Measurements from ENCODE around the gene MYNN. TPM values are rescaled to one million over a fixed set of nuclear protein-coding genes. Genes with fewer than 3 reads are reported as not detected.

Gene MYNN
- total and polyA plus RNA-seq, 9 of the 15 experiments (the other 6 are each of a cell fraction or from before 2014, with no cell fraction given) = 10.4 to 35.7 (median 21.3) TPM

GRCh38 chr3:169813278-169813677, 40.1 kb downstream of the MYNN start:
- ChIA-PET CTCF (ENCODE audit: low intra/inter-chr PET ratio) (no interaction called here), POLR2A (no interaction called here)
- Histone ChIP-seq H2AFZ (ENCODE audit: low read depth, low read length) (no peak overlapping the region), H3K4me3 (no peak overlapping the region), H3K79me2 (ENCODE audit: control insufficient read depth, insufficient read depth, low read length) (no peaks in the 10 kb centered on the region), H3K4me2 (ENCODE audit: insufficient read depth, low read length) (no peak overlapping the region), H3K36me3 (ENCODE audit: control insufficient read depth, insufficient read depth, low read length) (no peaks in the 10 kb centered on the region), H4K20me1 (replicated peaks; ENCODE audit: control insufficient read depth, insufficient read depth, low read length) (no peaks in the 10 kb centered on the region), H3K27ac (ENCODE audit: extremely low read depth, low read depth, low read length) (no peak overlapping the region), H3K9me3 (replicated peaks; ENCODE audit: control insufficient read depth, insufficient read depth, low read depth, low read length) (peaks cover 3% of the 10 kb centered on the region), H3K9ac (ENCODE audit: insufficient read depth in 1 of 2, low read depth in 2 of 2, low read length in 2 of 2) (no peak overlapping the region), H3K27me3 (ENCODE audit: control insufficient read depth in 2 of 2, insufficient read depth in 2 of 2, low read length in 2 of 2) (peaks cover 0 to 4% of the 10 kb centered on the region in 2 experiments; a peak in 1 of 5 replicates), H3K4me1 (replicated peaks in 1 of 2; ENCODE audit: control insufficient read depth in 2 of 2, insufficient read depth in 2 of 2, low read length in 2 of 2) (no peaks in the 10 kb centered on the region; a peak in 1 of 5 replicates), H3K9me1 (ENCODE audit: control insufficient read depth, insufficient read depth, low read length) (no peaks in the 10 kb centered on the region)
- no TSS peak for BruUV-seq (replicated peaks)
- ATAC-seq (no peak), FAIRE-seq (no peak), DNase-seq (ENCODE audit: extremely low read depth in 1 of 4, low spot score in 3 of 4) (no peak)
- in situ Hi-C loops (cut with MboI) = no loop called here
- TF ChIP-seq TEAD1 (CRISPR knock-in tag; IDR thresholded peaks at IDR 0.05) = no peak
- no peak for TF ChIP-seq L3MBTL2 (IDR thresholded peaks at IDR 0.05)
- TF ChIP-seq ZNF311 (CRISPR knock-in tag; IDR thresholded peaks at IDR 0.05) = no peak
- intact Hi-C loops (cut with micrococcal nuclease) = no loop called here
- 61% methylated on average over 8 of the region's 8 CpGs for WGBS (ENCODE audit: insufficient coverage, low coverage, missing lambda C conversion rate)

GRCh38 chr3:169813757-169814517, 40.7 kb downstream of the MYNN start:
- Histone ChIP-seq H2AFZ (ENCODE audit: low read depth, low read length) (peak overlapping the region; percentile 5; the same call in 1 of the 2 replicates), H3K36me3 (ENCODE audit: control insufficient read depth, insufficient read depth, low read length) (no peaks in the 10 kb centered on the region), H4K20me1 (replicated peaks; ENCODE audit: control insufficient read depth, insufficient read depth, low read length) (no peaks in the 10 kb centered on the region), H3K4me2 (ENCODE audit: insufficient read depth, low read length) (no peak overlapping the region), H3K79me2 (ENCODE audit: control insufficient read depth, insufficient read depth, low read length) (no peaks in the 10 kb centered on the region), H3K27ac (ENCODE audit: extremely low read depth, low read depth, low read length) (no peak overlapping the region), H3K27me3 (ENCODE audit: control insufficient read depth in 2 of 2, insufficient read depth in 2 of 2, low read length in 2 of 2) (peaks cover 0 to 4% of the 10 kb centered on the region in 2 experiments; a peak in 1 of 5 replicates), H3K9me3 (replicated peaks; ENCODE audit: control insufficient read depth, insufficient read depth, low read depth, low read length) (peaks cover 3% of the 10 kb centered on the region), H3K9ac (ENCODE audit: insufficient read depth in 1 of 2, low read depth in 2 of 2, low read length in 2 of 2) (no peak overlapping the region), H3K4me3 (no peak overlapping the region), H3K9me1 (ENCODE audit: control insufficient read depth, insufficient read depth, low read length) (no peaks in the 10 kb centered on the region), H3K4me1 (replicated peaks in 1 of 2; ENCODE audit: control insufficient read depth in 2 of 2, insufficient read depth in 2 of 2, low read length in 2 of 2) (no peaks in the 10 kb centered on the region; a peak in 1 of 5 replicates)
- no TSS peak for BruUV-seq (replicated peaks)
- ATAC-seq (peak; percentile 60; the same call in 2 of the 3 replicates), FAIRE-seq (no peak), DNase-seq (ENCODE audit: extremely low read depth in 1 of 4, low spot score in 3 of 4) (no peak)
- ChIA-PET POLR2A (no interaction called here), CTCF (ENCODE audit: low intra/inter-chr PET ratio) (no interaction called here)
- in situ Hi-C loops (cut with MboI) = no loop called here
- WGBS (ENCODE audit: insufficient coverage, low coverage, missing lambda C conversion rate) = 61% methylated on average over 26 of the region's 27 CpGs
- intact Hi-C loops (cut with micrococcal nuclease) = no loop called here
- TF ChIP-seq, protein P1, sequence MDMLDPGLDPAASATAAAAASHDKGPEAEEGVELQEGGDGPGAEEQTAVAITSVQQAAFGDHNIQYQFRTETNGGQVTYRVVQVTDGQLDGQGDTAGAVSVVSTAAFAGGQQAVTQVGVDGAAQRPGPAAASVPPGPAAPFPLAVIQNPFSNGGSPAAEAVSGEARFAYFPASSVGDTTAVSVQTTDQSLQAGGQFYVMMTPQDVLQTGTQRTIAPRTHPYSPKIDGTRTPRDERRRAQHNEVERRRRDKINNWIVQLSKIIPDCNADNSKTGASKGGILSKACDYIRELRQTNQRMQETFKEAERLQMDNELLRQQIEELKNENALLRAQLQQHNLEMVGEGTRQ (CRISPR knock-in tag; IDR thresholded peaks at IDR 0.05) = 0 out of 2 replicates have a peak, but pooled peaks have one; percentile 14
- TF ChIP-seq BRD9 (IDR thresholded peaks at IDR 0.05; ENCODE audit: low read depth, partially characterized antibody) = no peak
- no peak for TF ChIP-seq ZC3H4 (CRISPR knock-in tag; IDR thresholded peaks at IDR 0.05; ENCODE audit: borderline replicate concordance)
- TF ChIP-seq, protein P2, sequence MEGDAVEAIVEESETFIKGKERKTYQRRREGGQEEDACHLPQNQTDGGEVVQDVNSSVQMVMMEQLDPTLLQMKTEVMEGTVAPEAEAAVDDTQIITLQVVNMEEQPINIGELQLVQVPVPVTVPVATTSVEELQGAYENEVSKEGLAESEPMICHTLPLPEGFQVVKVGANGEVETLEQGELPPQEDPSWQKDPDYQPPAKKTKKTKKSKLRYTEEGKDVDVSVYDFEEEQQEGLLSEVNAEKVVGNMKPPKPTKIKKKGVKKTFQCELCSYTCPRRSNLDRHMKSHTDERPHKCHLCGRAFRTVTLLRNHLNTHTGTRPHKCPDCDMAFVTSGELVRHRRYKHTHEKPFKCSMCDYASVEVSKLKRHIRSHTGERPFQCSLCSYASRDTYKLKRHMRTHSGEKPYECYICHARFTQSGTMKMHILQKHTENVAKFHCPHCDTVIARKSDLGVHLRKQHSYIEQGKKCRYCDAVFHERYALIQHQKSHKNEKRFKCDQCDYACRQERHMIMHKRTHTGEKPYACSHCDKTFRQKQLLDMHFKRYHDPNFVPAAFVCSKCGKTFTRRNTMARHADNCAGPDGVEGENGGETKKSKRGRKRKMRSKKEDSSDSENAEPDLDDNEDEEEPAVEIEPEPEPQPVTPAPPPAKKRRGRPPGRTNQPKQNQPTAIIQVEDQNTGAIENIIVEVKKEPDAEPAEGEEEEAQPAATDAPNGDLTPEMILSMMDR (IDR thresholded peaks at IDR 0.05 in 2 of 3, conservative IDR thresholded peaks at IDR 0.05 in 1 of 3; ENCODE audit: insufficient read depth in 2 of 3, low read depth in 1 of 3, low read length in 3 of 3) = 0 out of 6 replicates have a peak, but pooled peaks of 1 of the 3 experiments have one; percentile 16
- peak in 1 of 2 experiments; percentile 51 for TF ChIP-seq E2F6 (IDR thresholded peaks at IDR 0.05; ENCODE audit: borderline replicate concordance in 1 of 2, extremely low read depth in 1 of 2, insufficient read depth in 1 of 2, insufficient read length in 1 of 2, low read depth in 1 of 2, low read length in 1 of 2, poor library complexity in 1 of 2, severe bottlenecking in 1 of 2)
- TF ChIP-seq SOX6 (IDR thresholded peaks at IDR 0.05) = no peak
- no peak for TF ChIP-seq ZNF717 (CRISPR knock-in tag; IDR thresholded peaks at IDR 0.05)

Data from K562 (cell line).